ENCODE data around the gene TCTN1.
"Not testable (repeated sequence)": the region's sequence is repeated elsewhere in the genome, so short reads cannot be mapped to it uniquely, and the experiment has no call there.

TCTN1 gene

GRCh38 chr12:110613771-110614684 is at the start of gene TCTN1:
Gene TCTN1 (plus strand): TSS chr12:110614129. CDS start chr12:110614183, 54 bp downstream.
- peak; percentile 97 for DNase-seq (ENCODE audit: low read depth in 2 of 2)

- no peak for DNase-seq (ENCODE audit: low read depth in 2 of 2)
These were observed 49.4 kb upstream of the TCTN1 start for GRCh38 chr12:110564471-110564991.

GRCh38 chr12:110565894-110566871 is 47.7 kb upstream of the TCTN1 start:
- DNase-seq (ENCODE audit: low read depth in 2 of 2): no peak

GRCh38 chr12:110566993-110567392 is 46.9 kb upstream of the TCTN1 start:
- no peak for DNase-seq (ENCODE audit: low read depth in 2 of 2)

GRCh38 chr12:110568752-110569151 is 45.2 kb upstream of the TCTN1 start:
- DNase-seq (ENCODE audit: low read depth in 2 of 2): no peak

GRCh38 chr12:110569838-110570237 is 44.1 kb upstream of the TCTN1 start:
- DNase-seq (ENCODE audit: low read depth in 2 of 2): not testable (repeated sequence)

- DNase-seq (ENCODE audit: low read depth in 2 of 2): not testable (repeated sequence)
These were observed 43.1 kb upstream of the TCTN1 start for GRCh38 chr12:110570798-110571197.

- no peak for DNase-seq (ENCODE audit: low read depth in 2 of 2)
These were observed 39.9 kb upstream of the TCTN1 start for GRCh38 chr12:110574044-110574443.

- DNase-seq (ENCODE audit: low read depth in 2 of 2): not testable (repeated sequence)
These were observed 39.2 kb upstream of the TCTN1 start for GRCh38 chr12:110574717-110575230.

- DNase-seq (ENCODE audit: low read depth in 2 of 2): no peak
These were observed 38.6 kb upstream of the TCTN1 start for GRCh38 chr12:110575326-110575725.

GRCh38 chr12:110576504-110576903 is 37.4 kb upstream of the TCTN1 start:
- no peak for DNase-seq (ENCODE audit: low read depth in 2 of 2)

- DNase-seq (ENCODE audit: low read depth in 2 of 2): no peak
These were observed 35.9 kb upstream of the TCTN1 start for GRCh38 chr12:110577864-110578693.

- peak in 1 of 2 donors; percentile 15 for DNase-seq (ENCODE audit: low read depth in 2 of 2)
These were observed 35.0 kb upstream of the TCTN1 start for GRCh38 chr12:110578694-110579534.

GRCh38 chr12:110579535-110580253 is 34.2 kb upstream of the TCTN1 start:
- no peak for DNase-seq (ENCODE audit: low read depth in 2 of 2)

GRCh38 chr12:110581931-110582275 is 32.0 kb upstream of the TCTN1 start:
- DNase-seq (ENCODE audit: low read depth in 2 of 2): no peak

- DNase-seq (ENCODE audit: low read depth in 2 of 2): peak; percentile 59 to 75
These were observed 31.4 kb upstream of the TCTN1 start for GRCh38 chr12:110582276-110583136.

GRCh38 chr12:110583137-110584059 is 30.5 kb upstream of the TCTN1 start, which contains the start of gene PPTC7:
Gene PPTC7 (minus strand): TSS chr12:110583318. CDS start chr12:110583031, 287 bp downstream.
- peak; percentile 95 to 96 for DNase-seq (ENCODE audit: low read depth in 2 of 2)
